ENCODE measurements around the gene STIP1. TPM values are rescaled to one million over a fixed set of nuclear protein-coding genes. Genes with fewer than 3 reads are reported as not detected.

STIP1 gene
- polyA plus RNA-seq, 1 donor from 2014 or later, result 161 TPM

- Histone ChIP-seq H3K4me3 (ENCODE audit: low read length) (peak overlapping the region; percentile 44), H3K9ac (ENCODE audit: low read length) (no peak overlapping the region), H3K27me3 (ENCODE audit: insufficient read depth, low read depth, low read length) (peaks cover 8% of the 10 kb centered on the region), H3K27ac (ENCODE audit: low read length) (no peak overlapping the region), H3K9me3 (ENCODE audit: low read length) (no peaks in the 10 kb centered on the region), H3K79me2 (replicated peaks; ENCODE audit: insufficient read depth, low read length) (no peaks in the 10 kb centered on the region), H3K9me2 (ENCODE audit: insufficient read depth, low read length) (no peaks in the 10 kb centered on the region), H4K20me1 (ENCODE audit: insufficient read depth) (no peaks in the 10 kb centered on the region), H2AFZ (ENCODE audit: low read depth, low read length) (no peak overlapping the region), H3K36me3 (ENCODE audit: insufficient read depth, low read length) (no peaks in the 10 kb centered on the region), H3K4me2 (ENCODE audit: low read length) (no peak overlapping the region), H3F3A (ENCODE audit: insufficient read depth, low read length, poor library complexity, severe bottlenecking) (no peaks in the 10 kb centered on the region)
- TF ChIP-seq CTCF (IDR thresholded peaks at IDR 0.05; ENCODE audit: poor library complexity, severe bottlenecking), result peak; percentile 13
- no peak for TF ChIP-seq MXI1 (conservative IDR thresholded peaks at IDR 0.05; ENCODE audit: poor library complexity, severe bottlenecking)
- TF ChIP-seq EZH2 (IDR thresholded peaks at IDR 0.05; ENCODE audit: borderline replicate concordance, insufficient read depth, low read length, poor library complexity, severe bottlenecking), result no peak
- no peak for TF ChIP-seq EP300 (conservative IDR thresholded peaks at IDR 0.05; ENCODE audit: poor library complexity, severe bottlenecking)
- TF ChIP-seq REST (IDR thresholded peaks at IDR 0.05; ENCODE audit: borderline replicate concordance), result no peak
These were observed 66.3 kb downstream of the STIP1 start for GRCh38 chr11:64252003-64252872.

GRCh38 chr11:64253043-64253442 is 67.1 kb downstream of the STIP1 start:
- no peaks in the 10 kb centered on the region for H3K79me2 ChIP-seq (replicated peaks; ENCODE audit: insufficient read depth, low read length)
- no peaks in the 10 kb centered on the region for H4K20me1 ChIP-seq (ENCODE audit: insufficient read depth)
- no peak overlapping the region for H3K9ac ChIP-seq (ENCODE audit: low read length)
- H2AFZ ChIP-seq (ENCODE audit: low read depth, low read length), result no peak overlapping the region
- TF ChIP-seq TAF1 (IDR thresholded peaks at IDR 0.05; ENCODE audit: low read depth) (no peak), REST (IDR thresholded peaks at IDR 0.05; ENCODE audit: borderline replicate concordance) (no peak), SMC3 (conservative IDR thresholded peaks at IDR 0.05; ENCODE audit: poor library complexity) (no peak), MXI1 (conservative IDR thresholded peaks at IDR 0.05; ENCODE audit: poor library complexity, severe bottlenecking) (no peak), CTCF (IDR thresholded peaks at IDR 0.05; ENCODE audit: poor library complexity, severe bottlenecking) (no peak), EP300 (conservative IDR thresholded peaks at IDR 0.05; ENCODE audit: poor library complexity, severe bottlenecking) (no peak), RAD21 (conservative IDR thresholded peaks at IDR 0.05) (no peak), EZH2 (IDR thresholded peaks at IDR 0.05; ENCODE audit: borderline replicate concordance, insufficient read depth, low read length, poor library complexity, severe bottlenecking) (no peak), POLR2AphosphoS5 (IDR thresholded peaks at IDR 0.05) (no peak)
- H3F3A ChIP-seq (ENCODE audit: insufficient read depth, low read length, poor library complexity, severe bottlenecking), result no peaks in the 10 kb centered on the region
- H3K4me2 ChIP-seq (ENCODE audit: low read length), result no peak overlapping the region
- H3K4me3 ChIP-seq (ENCODE audit: low read length), result no peak overlapping the region
- no peaks in the 10 kb centered on the region for H3K9me2 ChIP-seq (ENCODE audit: insufficient read depth, low read length)
- H3K36me3 ChIP-seq (ENCODE audit: insufficient read depth, low read length), result no peaks in the 10 kb centered on the region
- H3K27ac ChIP-seq (ENCODE audit: low read length), result no peak overlapping the region
- peaks cover 8% of the 10 kb centered on the region for H3K27me3 ChIP-seq (ENCODE audit: insufficient read depth, low read depth, low read length)
- no peaks in the 10 kb centered on the region for H3K9me3 ChIP-seq (ENCODE audit: low read length)
